ENCODE data around the gene INTS1.

Gene INTS1

DNA sequence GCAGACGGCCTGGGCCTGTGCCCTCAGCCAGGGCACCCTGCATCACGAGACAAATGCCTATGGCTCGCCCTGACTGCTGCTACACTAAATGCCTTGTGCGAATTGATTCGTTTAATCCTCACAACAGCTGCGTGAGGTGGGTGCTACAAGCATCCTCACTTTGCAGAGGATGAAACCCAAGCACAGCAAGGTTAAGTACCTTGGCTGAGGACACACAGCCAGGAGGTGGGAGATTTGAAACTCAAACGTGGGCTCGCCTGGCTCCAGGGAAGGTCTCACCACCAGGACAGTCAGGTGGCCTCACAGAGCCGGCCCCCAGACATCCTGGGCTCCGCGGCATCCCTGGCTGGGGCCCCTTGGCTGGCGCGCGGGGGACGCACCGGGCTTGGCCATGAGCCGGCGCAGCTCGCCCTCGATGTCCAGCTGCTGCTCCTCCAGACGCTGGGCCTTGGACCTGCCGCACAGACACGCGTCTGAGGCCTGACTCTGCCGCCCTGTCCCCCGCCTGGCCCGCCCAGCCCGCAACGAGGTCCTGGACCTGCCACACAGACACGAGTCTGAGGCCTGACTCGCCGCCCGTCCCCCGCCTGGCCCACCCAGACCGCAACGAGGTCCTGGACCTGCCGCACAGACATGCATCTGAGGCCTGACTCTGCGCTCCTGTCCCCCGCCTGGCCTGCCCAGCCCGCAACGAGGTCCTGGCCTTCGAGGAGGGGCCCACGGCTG lies 66.9 kb downstream of the INTS1 start:
- ChIA-PET POLR2A (no interaction called here), CTCF (interaction anchor here (1.7 kb wide), 1 partner anchor 37 kb away, joined by 8 read pairs; no protein-coding TSS in a partner anchor)
- H3K36me3 ChIP-seq (ENCODE audit: control insufficient read depth in 4 of 4, insufficient read depth in 4 of 4, low read length in 3 of 4) = no peaks in the 10 kb centered on the region
- H3K4me3 ChIP-seq (ENCODE audit: control insufficient read depth in 1 of 7, extremely low read depth in 1 of 7, insufficient read depth in 4 of 7, low read depth in 2 of 7, low read length in 6 of 7) = no peak overlapping the region
- no peaks in the 10 kb centered on the region for H3K4me1 ChIP-seq (ENCODE audit: control extremely low read depth in 1 of 4, control insufficient read depth in 4 of 4, insufficient read depth in 4 of 4, low read length in 3 of 4)
- no peaks in the 10 kb centered on the region for H3K9me3 ChIP-seq (ENCODE audit: control extremely low read depth in 1 of 5, control insufficient read depth in 4 of 5, insufficient read depth in 2 of 5, low read depth in 1 of 5, low read length in 4 of 5)
- no peak for DNase-seq
- no peak overlapping the region for H3K27ac ChIP-seq (ENCODE audit: insufficient read depth in 1 of 2, low read depth in 1 of 2, low read length in 2 of 2, poor library complexity in 1 of 2, severe bottlenecking in 2 of 2)
- WGBS (ENCODE audit: insufficient coverage) = 97% methylated on average over 42 of the region's 43 CpGs
- peaks cover 0 to 5% (median 0%) of the 10 kb centered on the region in 5 experiments for H3K27me3 ChIP-seq (replicated peaks in 2 of 5; ENCODE audit: control insufficient read depth in 4 of 5, insufficient read depth in 5 of 5, low read length in 4 of 5)

GRCh38 chr7:1436608-1437007 lies 67.6 kb downstream of the INTS1 start:
- Histone ChIP-seq H3K27me3 (replicated peaks in 2 of 5; ENCODE audit: control insufficient read depth in 4 of 5, insufficient read depth in 5 of 5, low read length in 4 of 5) (peaks cover 0 to 12% (median 0%) of the 10 kb centered on the region in 5 experiments), H3K9me3 (ENCODE audit: control extremely low read depth in 1 of 5, control insufficient read depth in 4 of 5, insufficient read depth in 2 of 5, low read depth in 1 of 5, low read length in 4 of 5) (no peaks in the 10 kb centered on the region), H3K4me1 (ENCODE audit: control extremely low read depth in 1 of 4, control insufficient read depth in 4 of 4, insufficient read depth in 4 of 4, low read length in 3 of 4) (no peaks in the 10 kb centered on the region), H3K4me3 (ENCODE audit: control insufficient read depth in 1 of 7, extremely low read depth in 1 of 7, insufficient read depth in 4 of 7, low read depth in 2 of 7, low read length in 6 of 7) (no peak overlapping the region), H3K27ac (ENCODE audit: insufficient read depth in 1 of 2, low read depth in 1 of 2, low read length in 2 of 2, poor library complexity in 1 of 2, severe bottlenecking in 2 of 2) (no peak overlapping the region), H3K36me3 (ENCODE audit: control insufficient read depth in 4 of 4, insufficient read depth in 4 of 4, low read length in 3 of 4) (no peaks in the 10 kb centered on the region)
- CTCF ChIA-PET = interaction anchor here (1.4 kb wide), 1 partner anchor 21 kb away, joined by 6 read pairs; no protein-coding TSS in a partner anchor
- DNase-seq = no peak
- WGBS (ENCODE audit: insufficient coverage) = 95% methylated on average over 16 of the region's 20 CpGs
- POLR2A ChIA-PET = no interaction called here

- POLR2A ChIA-PET = interaction anchor here (0.9 kb wide), 1 partner anchor 23 kb away, joined by 3 read pairs; no protein-coding TSS in a partner anchor
- 97% methylated on average over 20 of the region's 22 CpGs for WGBS (ENCODE audit: insufficient coverage)
- H3K27me3 ChIP-seq (replicated peaks in 2 of 5; ENCODE audit: control insufficient read depth in 4 of 5, insufficient read depth in 5 of 5, low read length in 4 of 5) = peaks cover 0 to 20% (median 0%) of the 10 kb centered on the region in 5 experiments
- no peaks in the 10 kb centered on the region for H3K36me3 ChIP-seq (ENCODE audit: control insufficient read depth in 4 of 4, insufficient read depth in 4 of 4, low read length in 3 of 4)
- DNase-seq = no peak
- CTCF ChIA-PET = interaction anchor here (1.0 to 2.2 kb wide), 3 partner anchors 20 to 43 kb away, joined by 3 to 6 read pairs (median 5); no protein-coding TSS in a partner anchor
- no peaks in the 10 kb centered on the region for H3K4me1 ChIP-seq (ENCODE audit: control extremely low read depth in 1 of 4, control insufficient read depth in 4 of 4, insufficient read depth in 4 of 4, low read length in 3 of 4)
- H3K4me3 ChIP-seq (ENCODE audit: control insufficient read depth in 1 of 7, extremely low read depth in 1 of 7, insufficient read depth in 4 of 7, low read depth in 2 of 7, low read length in 6 of 7) = no peak overlapping the region
- H3K9me3 ChIP-seq (ENCODE audit: control extremely low read depth in 1 of 5, control insufficient read depth in 4 of 5, insufficient read depth in 2 of 5, low read depth in 1 of 5, low read length in 4 of 5) = no peaks in the 10 kb centered on the region
- no peak overlapping the region for H3K27ac ChIP-seq (ENCODE audit: insufficient read depth in 1 of 2, low read depth in 1 of 2, low read length in 2 of 2, poor library complexity in 1 of 2, severe bottlenecking in 2 of 2)
Observed at GRCh38 chr7:1434891-1435670, 69.1 kb downstream of the INTS1 start.

GRCh38 chr7:1434165-1434718 lies 69.9 kb downstream of the INTS1 start:
- ChIA-PET POLR2A (no interaction called here), CTCF (interaction anchor here (0.7 to 2.2 kb wide), 4 partner anchors 17 to 241 kb away, joined by 3 to 7 read pairs (median 4); no protein-coding TSS in a partner anchor)
- DNase-seq = no peak
- Histone ChIP-seq H3K36me3 (ENCODE audit: control insufficient read depth in 4 of 4, insufficient read depth in 4 of 4, low read length in 3 of 4) (no peaks in the 10 kb centered on the region), H3K9me3 (ENCODE audit: control extremely low read depth in 1 of 5, control insufficient read depth in 4 of 5, insufficient read depth in 2 of 5, low read depth in 1 of 5, low read length in 4 of 5) (no peaks in the 10 kb centered on the region), H3K4me1 (ENCODE audit: control extremely low read depth in 1 of 4, control insufficient read depth in 4 of 4, insufficient read depth in 4 of 4, low read length in 3 of 4) (no peaks in the 10 kb centered on the region), H3K4me3 (ENCODE audit: control insufficient read depth in 1 of 7, extremely low read depth in 1 of 7, insufficient read depth in 4 of 7, low read depth in 2 of 7, low read length in 6 of 7) (no peak overlapping the region), H3K27ac (ENCODE audit: insufficient read depth in 1 of 2, low read depth in 1 of 2, low read length in 2 of 2, poor library complexity in 1 of 2, severe bottlenecking in 2 of 2) (no peak overlapping the region), H3K27me3 (replicated peaks in 2 of 5; ENCODE audit: control insufficient read depth in 4 of 5, insufficient read depth in 5 of 5, low read length in 4 of 5) (peaks cover 0 to 20% (median 0%) of the 10 kb centered on the region in 5 experiments)
- WGBS (ENCODE audit: insufficient coverage) = 93% methylated on average over 33 of the region's 35 CpGs

DNA sequence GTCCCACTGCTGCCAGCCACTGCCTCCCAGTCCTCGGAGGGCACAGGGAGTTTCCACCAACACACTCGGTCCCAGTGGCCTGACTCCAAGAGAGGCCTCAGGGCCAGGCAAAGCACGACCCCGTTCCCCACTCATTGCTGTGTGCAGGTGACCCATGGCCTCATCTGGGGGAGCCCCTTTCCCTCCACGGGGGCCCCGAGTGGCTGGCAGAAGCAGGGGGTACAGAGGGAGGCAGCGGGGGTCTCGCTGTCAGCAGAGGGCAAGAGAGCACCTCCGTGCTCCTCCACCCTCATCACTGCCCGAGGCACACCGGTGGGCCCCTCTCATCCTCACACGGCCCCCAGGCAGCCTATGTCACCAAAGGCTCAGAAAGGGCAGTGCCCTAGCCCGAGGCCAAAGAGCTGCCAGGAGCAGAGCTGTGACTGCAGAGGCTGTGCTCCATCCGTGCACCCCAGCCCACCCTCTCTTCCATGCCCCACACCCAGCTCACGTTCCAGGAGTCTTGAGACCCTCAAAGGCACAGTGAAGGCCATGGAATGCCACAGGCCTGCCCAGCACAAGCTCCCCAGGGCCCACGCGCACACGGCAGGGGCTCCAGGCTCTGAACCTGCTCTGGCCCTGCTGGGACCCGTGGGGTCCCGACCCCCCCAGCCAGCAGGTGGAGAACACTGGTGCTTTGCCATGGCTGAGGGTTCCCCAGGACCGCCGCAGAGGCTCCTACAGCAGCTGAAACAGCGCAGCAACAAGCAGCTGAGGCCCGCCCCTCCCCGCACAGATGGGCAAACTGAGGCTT lies 70.9 kb downstream of the INTS1 start:
- no peaks in the 10 kb centered on the region for H3K9me3 ChIP-seq (ENCODE audit: control extremely low read depth in 1 of 5, control insufficient read depth in 4 of 5, insufficient read depth in 2 of 5, low read depth in 1 of 5, low read length in 4 of 5)
- no peak for DNase-seq
- no peak overlapping the region for H3K4me3 ChIP-seq (ENCODE audit: control insufficient read depth in 1 of 7, extremely low read depth in 1 of 7, insufficient read depth in 4 of 7, low read depth in 2 of 7, low read length in 6 of 7)
- ChIA-PET CTCF (interaction anchor here (0.7 to 2.2 kb wide), 11 partner anchors 11 to 240 kb away, joined by 3 to 7 read pairs (median 4); no protein-coding TSS in a partner anchor), POLR2A (no interaction called here)
- H3K4me1 ChIP-seq (ENCODE audit: control extremely low read depth in 1 of 4, control insufficient read depth in 4 of 4, insufficient read depth in 4 of 4, low read length in 3 of 4) = no peaks in the 10 kb centered on the region
- H3K27me3 ChIP-seq (replicated peaks in 2 of 5; ENCODE audit: control insufficient read depth in 4 of 5, insufficient read depth in 5 of 5, low read length in 4 of 5) = peaks cover 0 to 20% (median 0%) of the 10 kb centered on the region in 5 experiments
- no peaks in the 10 kb centered on the region for H3K36me3 ChIP-seq (ENCODE audit: control insufficient read depth in 4 of 4, insufficient read depth in 4 of 4, low read length in 3 of 4)
- whole genome bisulfite sequencing (ENCODE audit: insufficient coverage) = 89% methylated on average over 22 of the region's 25 CpGs
- no peak overlapping the region for H3K27ac ChIP-seq (ENCODE audit: insufficient read depth in 1 of 2, low read depth in 1 of 2, low read length in 2 of 2, poor library complexity in 1 of 2, severe bottlenecking in 2 of 2)

GRCh38 chr7:1432411-1433082 lies 71.6 kb downstream of the INTS1 start:
- Histone ChIP-seq H3K36me3 (ENCODE audit: control insufficient read depth in 4 of 4, insufficient read depth in 4 of 4, low read length in 3 of 4) (no peaks in the 10 kb centered on the region), H3K4me3 (ENCODE audit: control insufficient read depth in 1 of 7, extremely low read depth in 1 of 7, insufficient read depth in 4 of 7, low read depth in 2 of 7, low read length in 6 of 7) (no peak overlapping the region), H3K27ac (ENCODE audit: insufficient read depth in 1 of 2, low read depth in 1 of 2, low read length in 2 of 2, poor library complexity in 1 of 2, severe bottlenecking in 2 of 2) (no peak overlapping the region), H3K9me3 (ENCODE audit: control extremely low read depth in 1 of 5, control insufficient read depth in 4 of 5, insufficient read depth in 2 of 5, low read depth in 1 of 5, low read length in 4 of 5) (no peaks in the 10 kb centered on the region), H3K4me1 (ENCODE audit: control extremely low read depth in 1 of 4, control insufficient read depth in 4 of 4, insufficient read depth in 4 of 4, low read length in 3 of 4) (no peaks in the 10 kb centered on the region), H3K27me3 (replicated peaks in 2 of 5; ENCODE audit: control insufficient read depth in 4 of 5, insufficient read depth in 5 of 5, low read length in 4 of 5) (peaks cover 0 to 20% (median 0%) of the 10 kb centered on the region in 5 experiments)
- POLR2A ChIA-PET = no interaction called here
- CTCF ChIA-PET = interaction anchor here (1.0 to 2.2 kb wide), 11 partner anchors 10 to 238 kb away, joined by 3 to 6 read pairs (median 4); no protein-coding TSS in a partner anchor
- DNase-seq = peak; percentile 52 to 72 (median 60)
- WGBS (ENCODE audit: insufficient coverage) = 30% methylated on average over 27 of the region's 30 CpGs
